SKM-1 (cell line): ENCODE measurements around the gene CELF2.

Experiments used
- DNase-seq: peaks from one replicate; lab custom pipeline; 2025; ENCODE audit not compliant: unreplicated experiment; lab: John Stamatoyannopoulos, UW

CELF2 gene

GRCh38 chr10:11057018-11057417, 39.3 kb downstream of the CELF2 start:
- no peak for DNase-seq

- DNase-seq, result no peak
Observed at GRCh38 chr10:11057448-11057847, 39.8 kb downstream of the CELF2 start.

GRCh38 chr10:11057994-11058393, 40.3 kb downstream of the CELF2 start:
- no peak for DNase-seq

GRCh38 chr10:11058965-11059364, 41.3 kb downstream of the CELF2 start:
- DNase-seq, result no peak

- no peak for DNase-seq
Observed at GRCh38 chr10:11063856-11064255, 46.2 kb downstream of the CELF2 start.

GRCh38 chr10:11064832-11065231, 47.2 kb downstream of the CELF2 start:
- DNase-seq, result no peak

GRCh38 chr10:11065567-11065966, 47.9 kb downstream of the CELF2 start:
- DNase-seq, result no peak

GRCh38 chr10:11066520-11066919, 48.8 kb downstream of the CELF2 start:
- no peak for DNase-seq

GRCh38 chr10:11068861-11069633, 51.4 kb downstream of the CELF2 start:
- DNase-seq, result no peak

GRCh38 chr10:11073410-11073809, 55.7 kb downstream of the CELF2 start:
- DNase-seq, result no peak

GRCh38 chr10:11074536-11075267, 57.0 kb downstream of the CELF2 start:
- no peak for DNase-seq

- DNase-seq, result no peak
Observed at GRCh38 chr10:11076221-11076620, 58.5 kb downstream of the CELF2 start.

- DNase-seq, result no peak
Observed at GRCh38 chr10:11080564-11080984, 62.9 kb downstream of the CELF2 start.

- DNase-seq, result no peak
Observed at GRCh38 chr10:11081408-11081807, 63.7 kb downstream of the CELF2 start.

- no peak for DNase-seq
Observed at GRCh38 chr10:11082526-11082925, 64.9 kb downstream of the CELF2 start.

- no peak for DNase-seq
Observed at GRCh38 chr10:11083051-11083450, 65.4 kb downstream of the CELF2 start.

GRCh38 chr10:11085545-11085944, 67.9 kb downstream of the CELF2 start:
- DNase-seq, result no peak

- DNase-seq, result no peak
Observed at GRCh38 chr10:11086177-11086840, 68.6 kb downstream of the CELF2 start.

- DNase-seq, result no peak
Observed at GRCh38 chr10:11087372-11087771, 69.7 kb downstream of the CELF2 start.

GRCh38 chr10:11088709-11089108, 71.0 kb downstream of the CELF2 start:
- DNase-seq, result no peak

- DNase-seq, result no peak
Observed at GRCh38 chr10:11089272-11089671, 71.6 kb downstream of the CELF2 start.

- DNase-seq, result no peak
Observed at GRCh38 chr10:11091517-11092102, 73.9 kb downstream of the CELF2 start.
